ENCODE data around the gene MLXIP. TPM values are rescaled to one million over a fixed set of nuclear protein-coding genes. Genes with fewer than 3 reads are reported as not detected.

MLXIP gene
- total RNA-seq, 2 experiments from 2014 or later: 27.5 to 44.7 TPM

GRCh38 chr12:122097927-122098756 is 19.6 kb downstream of the MLXIP start:
- no TSS peak for BruUV-seq (replicated peaks)
- Histone ChIP-seq H3K4me1 (ENCODE audit: insufficient read depth, low read length, poor library complexity, severe bottlenecking) (peaks cover 13% of the 10 kb centered on the region), H3K27ac (ENCODE audit: low read depth, low read length, poor library complexity, severe bottlenecking) (no peak overlapping the region), H3K36me3 (ENCODE audit: insufficient read depth, low read length) (peaks cover 11% of the 10 kb centered on the region; the same call in 1 of the 2 replicates), H4K20me1 (ENCODE audit: insufficient read depth, low read length) (no peaks in the 10 kb centered on the region; the same call in 1 of the 2 replicates), H3K9me3 (ENCODE audit: low read length) (peaks cover 9% of the 10 kb centered on the region; the same call in 1 of the 2 replicates), H3K79me2 (ENCODE audit: insufficient read depth, low read depth, low read length) (peaks cover 38% of the 10 kb centered on the region), H3K4me2 (ENCODE audit: low read length) (no peak overlapping the region), H3K4me3 (ENCODE audit: low read depth, low read length, poor library complexity, severe bottlenecking) (no peak overlapping the region), H3K9me2 (ENCODE audit: insufficient read depth, low read length) (no peaks in the 10 kb centered on the region), H2AFZ (ENCODE audit: low read length) (no peak overlapping the region)
- TF ChIP-seq CTCF (conservative IDR thresholded peaks at IDR 0.05; ENCODE audit: low read length): no peak
- TF ChIP-seq EZH2phosphoT487 (IDR thresholded peaks at IDR 0.05; ENCODE audit: borderline replicate concordance, low read depth, low read length): no peak
- CTCF ChIA-PET (ENCODE audit: unreplicated experiment): no interaction called here
- no peak for DNase-seq (ENCODE audit: low spot score)
- POLR2A ChIA-PET: no interaction called here
- intact Hi-C loops (cut with micrococcal nuclease; ENCODE audit: unreplicated experiment): no loop called here

GRCh38 chr12:122099280-122099749 is 20.8 kb downstream of the MLXIP start:
- no TSS peak for BruUV-seq (replicated peaks)
- intact Hi-C loops (cut with micrococcal nuclease; ENCODE audit: unreplicated experiment): no loop called here
- Histone ChIP-seq H3K9me3 (ENCODE audit: low read length) (no peaks in the 10 kb centered on the region), H3K36me3 (ENCODE audit: insufficient read depth, low read length) (peaks cover 11% of the 10 kb centered on the region; the same call in 1 of the 2 replicates), H4K20me1 (ENCODE audit: insufficient read depth, low read length) (no peaks in the 10 kb centered on the region; the same call in 1 of the 2 replicates), H3K4me2 (ENCODE audit: low read length) (peak overlapping the region; percentile 2; the same call in 1 of the 2 replicates), H3K79me2 (ENCODE audit: insufficient read depth, low read depth, low read length) (peaks cover 34% of the 10 kb centered on the region), H2AFZ (ENCODE audit: low read length) (no peak overlapping the region), H3K27ac (ENCODE audit: low read depth, low read length, poor library complexity, severe bottlenecking) (no peak overlapping the region), H3K4me3 (ENCODE audit: low read depth, low read length, poor library complexity, severe bottlenecking) (no peak overlapping the region), H3K9me2 (ENCODE audit: insufficient read depth, low read length) (no peaks in the 10 kb centered on the region), H3K4me1 (ENCODE audit: insufficient read depth, low read length, poor library complexity, severe bottlenecking) (peaks cover 13% of the 10 kb centered on the region)
- TF ChIP-seq CTCF (conservative IDR thresholded peaks at IDR 0.05; ENCODE audit: low read length) (no peak), EZH2phosphoT487 (IDR thresholded peaks at IDR 0.05; ENCODE audit: borderline replicate concordance, low read depth, low read length) (no peak)
- ChIA-PET CTCF (ENCODE audit: unreplicated experiment) (no interaction called here), POLR2A (interaction anchor here (1.6 kb wide), 1 partner anchor 10 kb away, joined by 8 read pairs; no protein-coding TSS in a partner anchor)
- DNase-seq (ENCODE audit: low spot score): no peak

GRCh38 chr12:122099856-122100255 is 21.3 kb downstream of the MLXIP start:
- intact Hi-C loops (cut with micrococcal nuclease; ENCODE audit: unreplicated experiment): no loop called here
- no peak overlapping the region for H3K27ac ChIP-seq (ENCODE audit: low read depth, low read length, poor library complexity, severe bottlenecking)
- no peaks in the 10 kb centered on the region; the same call in 1 of the 2 replicates for H4K20me1 ChIP-seq (ENCODE audit: insufficient read depth, low read length)
- H3K4me3 ChIP-seq (ENCODE audit: low read depth, low read length, poor library complexity, severe bottlenecking): no peak overlapping the region
- BruUV-seq (replicated peaks): no TSS peak
- H3K9me2 ChIP-seq (ENCODE audit: insufficient read depth, low read length): no peaks in the 10 kb centered on the region
- ChIA-PET CTCF (ENCODE audit: unreplicated experiment) (no interaction called here), POLR2A (interaction anchor here (1.2 to 1.6 kb wide), 2 partner anchors 8 to 11 kb away, joined by 3 to 8 read pairs; no protein-coding TSS in a partner anchor)
- no peak overlapping the region for H2AFZ ChIP-seq (ENCODE audit: low read length)
- no peaks in the 10 kb centered on the region for H3K9me3 ChIP-seq (ENCODE audit: low read length)
- peak overlapping the region; percentile 2; the same call in 1 of the 2 replicates for H3K4me2 ChIP-seq (ENCODE audit: low read length)
- no peak for TF ChIP-seq CTCF (conservative IDR thresholded peaks at IDR 0.05; ENCODE audit: low read length)
- H3K36me3 ChIP-seq (ENCODE audit: insufficient read depth, low read length): peaks cover 11% of the 10 kb centered on the region; the same call in 1 of the 2 replicates
- no peak for DNase-seq (ENCODE audit: low spot score)
- peaks cover 15% of the 10 kb centered on the region for H3K4me1 ChIP-seq (ENCODE audit: insufficient read depth, low read length, poor library complexity, severe bottlenecking)
- peaks cover 34% of the 10 kb centered on the region for H3K79me2 ChIP-seq (ENCODE audit: insufficient read depth, low read depth, low read length)

All from OCI-LY7 (cell line).